ENCODE measurements around the gene GRHL3.

DNA sequence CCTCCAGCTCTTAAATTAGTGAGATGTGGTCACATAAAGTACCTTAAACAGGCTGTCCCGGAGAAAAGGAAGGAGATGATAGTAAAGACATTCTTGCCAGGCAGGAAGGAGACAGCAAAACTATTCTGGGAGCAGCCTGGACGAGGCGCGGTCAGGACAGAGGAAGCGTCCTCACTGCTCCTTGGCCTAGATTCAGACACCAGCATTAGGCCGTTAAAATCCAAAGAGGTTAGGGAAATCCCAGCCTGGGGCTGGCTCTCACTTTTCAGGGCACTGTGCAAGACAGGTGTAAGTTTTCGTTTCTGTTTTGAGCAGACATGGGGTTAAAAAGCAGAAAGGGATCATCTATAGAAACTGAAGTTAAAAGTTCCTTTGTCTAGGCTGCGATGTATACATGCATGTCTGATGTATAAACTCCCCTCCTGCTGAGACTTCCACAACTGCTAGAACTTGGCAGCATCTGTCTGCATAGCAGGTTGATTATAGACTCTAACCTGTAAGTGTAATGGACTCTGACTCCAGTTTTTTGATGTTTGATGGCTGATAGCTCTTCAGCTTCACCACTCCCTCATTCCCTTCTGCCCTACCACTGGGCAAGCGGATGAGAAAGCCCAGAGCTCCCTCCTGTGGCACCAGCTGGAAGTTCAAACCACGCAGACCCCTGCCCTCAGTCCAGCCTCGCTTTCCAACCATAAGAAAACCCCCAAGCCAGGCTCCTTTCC, 72.9 kb downstream of the GRHL3 start:
- TF ChIP-seq POLR2A (IDR thresholded peaks at IDR 0.05; ENCODE audit: low read depth, low read length) (peak; percentile 44), POLR2AphosphoS5 (IDR thresholded peaks at IDR 0.05; ENCODE audit: low read depth, low read length) (peak; percentile 46; the same call in 1 of the 2 replicates), TAF1 (IDR thresholded peaks at IDR 0.05; ENCODE audit: borderline replicate concordance, low read depth, low read length) (no peak)

Data from GM12892 (cell line).